NAMALWA (cell line): ENCODE results near the gene SMIM10.
"Not testable (repeated sequence)": the region's sequence is repeated elsewhere in the genome, so short reads cannot be mapped to it uniquely, and the experiment has no call there.

ENCODE experiments used
- DNase-seq: peaks from one replicate; pipeline ENCODE4 v3.0.0-alpha.2; 2015; ENCODE audit warnings: low spot score

Gene SMIM10

GRCh38 chrX:134990801-134991481 is at the start of gene SMIM10:
Gene SMIM10, plus strand, starts transcription at chrX:134990991. Its CDS starts 105 bp downstream, at chrX:134991096.
- DNase-seq = no peak

GRCh38 chrX:134946364-134946763 is 44.4 kb upstream of the SMIM10 start:
- DNase-seq = not testable (repeated sequence)

GRCh38 chrX:134948333-134949241 is 42.2 kb upstream of the SMIM10 start:
- no peak for DNase-seq

- no peak for DNase-seq
Measured at GRCh38 chrX:134949271-134949670, 41.5 kb upstream of the SMIM10 start.

GRCh38 chrX:134957836-134958235 is 33.0 kb upstream of the SMIM10 start:
- DNase-seq = no peak

- DNase-seq = not testable (repeated sequence)
Measured at GRCh38 chrX:134960366-134960765, 30.4 kb upstream of the SMIM10 start.

- no peak for DNase-seq
Measured at GRCh38 chrX:134963041-134963440, 27.8 kb upstream of the SMIM10 start.

GRCh38 chrX:134969726-134970125 is 21.1 kb upstream of the SMIM10 start:
- DNase-seq = no peak

GRCh38 chrX:134971926-134972325 is 18.9 kb upstream of the SMIM10 start:
- no peak for DNase-seq

GRCh38 chrX:134975516-134975915 is 15.3 kb upstream of the SMIM10 start:
- no peak for DNase-seq

GRCh38 chrX:134981910-134982309 is 8.9 kb upstream of the SMIM10 start:
- no peak for DNase-seq

- DNase-seq = no peak
Measured at GRCh38 chrX:134982748-134983147, 8.0 kb upstream of the SMIM10 start.

GRCh38 chrX:134985479-134985878 is 5.3 kb upstream of the SMIM10 start:
- no peak for DNase-seq

- DNase-seq = no peak
Measured at GRCh38 chrX:134990475-134990800, 353 bp upstream of the SMIM10 start.

- no peak for DNase-seq
Measured at GRCh38 chrX:134997646-134998045, 6.9 kb downstream of the SMIM10 start.

- DNase-seq = no peak
Measured at GRCh38 chrX:134998246-134998645, 7.5 kb downstream of the SMIM10 start.

GRCh38 chrX:134999469-134999868 is 8.7 kb downstream of the SMIM10 start:
- DNase-seq = peak; percentile 48

- DNase-seq = no peak
Measured at GRCh38 chrX:135000516-135000915, 9.7 kb downstream of the SMIM10 start.

GRCh38 chrX:135003876-135004623 is 13.3 kb downstream of the SMIM10 start:
- DNase-seq = peak; percentile 89

- DNase-seq = no peak
Measured at GRCh38 chrX:135006187-135006586, 15.4 kb downstream of the SMIM10 start.

- no peak for DNase-seq
Measured at GRCh38 chrX:135009057-135009610, 18.3 kb downstream of the SMIM10 start.

- peak; percentile 2 for DNase-seq
Measured at GRCh38 chrX:135009838-135010237, 19.0 kb downstream of the SMIM10 start.
